Retinal pigment epithelial cell (primary cell): ENCODE results near the gene DGAT2.

Experiments
- DNase-seq: peaks from one replicate; pipeline ENCODE4 v3.0.0-alpha.2; 2010; ENCODE audit warnings: low read depth
- H3K4me3 ChIP-seq: 2 replicates; pipeline ENCODE4 v1.5.1; 2011; ENCODE audit warnings: mild to moderate bottlenecking, low read length, control low read depth, moderate library complexity
- TF ChIP-seq, protein P1 (sequence below): conservative IDR thresholded peaks from 2 replicates; pipeline ENCODE4 v1.5.1; 2011; ENCODE audit warnings: low read depth, low read length, control low read depth, inconsistent platforms

DGAT2 gene

DNA sequence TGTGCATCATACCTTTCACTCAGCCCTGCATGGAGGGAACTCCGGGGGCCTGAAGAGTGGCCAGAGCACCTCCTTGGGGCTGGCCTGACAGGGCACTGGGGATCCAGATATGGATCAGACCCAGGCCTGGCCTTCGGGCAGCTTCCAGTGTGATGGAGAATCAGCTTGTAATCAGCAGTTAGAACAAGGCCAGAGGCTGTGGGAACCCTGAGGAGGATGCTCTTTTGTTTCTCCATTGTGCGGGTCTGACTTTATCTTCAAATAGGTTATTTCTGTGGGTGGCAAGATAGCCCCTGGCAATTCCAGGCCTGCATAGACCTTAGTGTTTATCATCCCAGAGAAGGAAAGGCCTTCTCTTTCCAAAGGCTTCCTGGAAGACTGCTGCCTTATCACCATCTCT lies 12.3 kb downstream of the DGAT2 start:
- H3K4me3 ChIP-seq, result no peak overlapping the region
- TF ChIP-seq, protein P1, sequence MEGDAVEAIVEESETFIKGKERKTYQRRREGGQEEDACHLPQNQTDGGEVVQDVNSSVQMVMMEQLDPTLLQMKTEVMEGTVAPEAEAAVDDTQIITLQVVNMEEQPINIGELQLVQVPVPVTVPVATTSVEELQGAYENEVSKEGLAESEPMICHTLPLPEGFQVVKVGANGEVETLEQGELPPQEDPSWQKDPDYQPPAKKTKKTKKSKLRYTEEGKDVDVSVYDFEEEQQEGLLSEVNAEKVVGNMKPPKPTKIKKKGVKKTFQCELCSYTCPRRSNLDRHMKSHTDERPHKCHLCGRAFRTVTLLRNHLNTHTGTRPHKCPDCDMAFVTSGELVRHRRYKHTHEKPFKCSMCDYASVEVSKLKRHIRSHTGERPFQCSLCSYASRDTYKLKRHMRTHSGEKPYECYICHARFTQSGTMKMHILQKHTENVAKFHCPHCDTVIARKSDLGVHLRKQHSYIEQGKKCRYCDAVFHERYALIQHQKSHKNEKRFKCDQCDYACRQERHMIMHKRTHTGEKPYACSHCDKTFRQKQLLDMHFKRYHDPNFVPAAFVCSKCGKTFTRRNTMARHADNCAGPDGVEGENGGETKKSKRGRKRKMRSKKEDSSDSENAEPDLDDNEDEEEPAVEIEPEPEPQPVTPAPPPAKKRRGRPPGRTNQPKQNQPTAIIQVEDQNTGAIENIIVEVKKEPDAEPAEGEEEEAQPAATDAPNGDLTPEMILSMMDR, result no peak
- no peak for DNase-seq

- DNase-seq, result no peak
- no peak overlapping the region for H3K4me3 ChIP-seq
- TF ChIP-seq, protein P1, result no peak
Measured at GRCh38 chr11:75781296-75781695, 12.7 kb downstream of the DGAT2 start.

DNA sequence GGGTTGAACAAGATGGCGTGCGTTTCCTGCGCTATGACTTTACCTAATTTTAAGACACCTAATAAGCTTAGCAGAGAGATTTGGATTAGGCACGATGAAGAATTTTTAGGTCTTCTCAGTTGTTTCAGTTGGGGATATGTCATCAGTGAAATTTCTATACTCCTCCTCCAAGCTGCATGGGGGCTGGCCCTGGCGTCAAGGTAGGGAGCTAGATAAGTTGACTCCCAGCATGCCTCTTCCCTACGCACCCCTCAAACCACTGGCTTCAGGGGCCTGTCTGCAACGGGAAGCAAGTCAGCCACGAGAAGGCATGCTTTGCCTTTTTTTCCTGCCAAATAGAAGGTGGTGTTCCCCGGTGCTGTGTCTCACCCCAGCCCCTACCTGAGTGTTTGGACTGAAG lies 13.3 kb downstream of the DGAT2 start:
- H3K4me3 ChIP-seq, result no peak overlapping the region
- TF ChIP-seq, protein P1, result no peak
- DNase-seq, result no peak

DNA sequence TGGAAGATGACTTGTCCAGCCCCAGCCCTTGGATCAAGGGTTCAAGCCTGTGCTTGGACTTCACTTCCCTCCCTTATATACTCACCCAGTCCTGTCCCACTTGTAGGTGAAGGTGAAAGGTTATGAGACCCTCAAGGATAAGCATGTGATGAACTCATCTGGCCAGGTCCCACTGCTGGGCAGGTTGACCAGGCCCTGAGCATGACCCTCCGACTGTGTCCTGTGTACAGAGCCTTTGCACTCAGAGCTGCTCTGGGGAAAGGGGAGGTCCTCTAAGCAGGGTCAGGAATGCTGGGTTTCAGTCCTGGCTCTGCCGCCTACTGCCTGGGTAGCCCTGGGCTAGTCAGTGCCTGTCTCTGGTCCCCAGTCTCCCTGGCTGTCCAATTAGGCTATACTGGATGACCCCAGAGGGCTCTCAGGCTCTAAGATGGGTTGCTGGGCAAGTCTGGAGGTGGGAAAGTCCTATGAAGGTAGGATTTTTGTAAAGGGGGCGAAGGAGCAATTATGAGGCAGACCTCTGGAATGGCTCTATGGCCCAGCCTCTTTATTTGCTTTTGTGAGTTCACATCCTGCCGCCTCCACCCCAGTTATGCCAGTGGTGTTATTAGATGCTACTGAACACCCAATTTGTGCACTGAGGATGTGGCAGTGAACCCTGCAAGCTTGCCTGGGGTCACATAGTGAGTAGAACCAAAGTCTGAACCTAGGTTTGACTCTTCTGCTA lies 14.1 kb downstream of the DGAT2 start:
- TF ChIP-seq, protein P1, result no peak
- DNase-seq, result no peak
- no peak overlapping the region for H3K4me3 ChIP-seq

- H3K4me3 ChIP-seq, result no peak overlapping the region
- TF ChIP-seq, protein P1, result no peak
- no peak for DNase-seq
Measured at GRCh38 chr11:75783416-75784084, 15.0 kb downstream of the DGAT2 start.

DNA sequence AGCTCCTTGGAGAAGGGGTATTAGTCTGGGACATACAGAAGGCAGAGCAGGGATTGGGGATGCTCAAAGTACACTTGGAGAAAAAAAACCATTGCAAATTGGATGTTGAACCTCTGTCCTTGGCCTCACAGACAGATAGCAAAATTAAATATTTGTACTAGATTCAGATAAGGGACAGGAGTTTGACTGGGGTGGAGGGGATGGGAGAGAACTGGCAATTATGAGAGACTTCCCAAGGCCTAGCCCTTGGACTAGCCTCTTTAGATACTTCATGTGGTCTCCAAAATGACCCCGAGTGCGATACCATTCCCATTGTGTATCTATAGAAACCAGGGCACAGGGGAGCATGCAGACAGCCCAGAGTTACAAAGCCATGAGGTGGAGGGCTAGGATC lies 15.5 kb downstream of the DGAT2 start:
- no peak overlapping the region for H3K4me3 ChIP-seq
- TF ChIP-seq, protein P1, result no peak
- no peak for DNase-seq

- TF ChIP-seq, protein P1, result no peak
- H3K4me3 ChIP-seq, result no peak overlapping the region
- no peak for DNase-seq
Measured at GRCh38 chr11:75784506-75784905, 15.9 kb downstream of the DGAT2 start.
